Stimulated activated naive CD4-positive, alpha-beta T cell treated with Interleukin-2 at 50 U/mL for 16 hours (primary cell): Measurements from ENCODE around the gene HEBP2.

Experiments
- DNase-seq: peaks from one replicate; lab custom pipeline; 2025; lab: John Stamatoyannopoulos, UW

The HEBP2 gene

DNA sequence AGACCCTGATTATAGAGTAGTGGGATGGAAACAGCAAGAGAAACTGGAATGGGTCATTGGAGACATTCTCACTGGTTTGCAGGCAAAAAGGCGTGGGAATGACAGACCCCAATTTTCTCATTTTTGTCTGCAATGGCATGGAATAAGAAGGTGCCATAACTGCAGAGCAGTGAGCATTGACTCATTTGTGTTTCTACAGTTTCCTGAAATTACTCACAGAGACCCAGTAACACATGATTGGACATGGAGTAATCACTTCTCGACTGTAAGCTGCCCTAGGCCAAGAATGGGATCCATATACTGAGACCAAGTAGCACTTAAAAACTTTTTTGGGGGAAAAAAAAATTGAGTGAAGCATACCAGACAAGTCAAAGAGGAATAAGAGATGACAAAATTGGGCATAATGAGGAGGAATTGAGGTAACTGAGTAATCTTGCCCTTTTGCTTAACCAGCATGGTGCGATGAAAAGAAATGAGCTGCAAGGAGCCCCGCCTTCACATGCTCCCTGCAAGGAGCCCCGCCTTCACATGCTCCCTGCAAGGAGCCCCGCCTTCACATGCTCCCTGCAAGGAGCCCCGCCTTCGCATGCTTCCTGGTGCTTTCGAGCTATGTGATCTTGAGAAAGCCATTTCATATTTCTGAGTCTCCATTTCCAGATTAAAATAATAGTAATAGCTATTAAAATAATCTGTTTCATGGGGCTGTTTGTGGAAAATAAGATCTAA lies 51.1 kb downstream of the HEBP2 start:
- peak; percentile 54 for DNase-seq

DNA sequence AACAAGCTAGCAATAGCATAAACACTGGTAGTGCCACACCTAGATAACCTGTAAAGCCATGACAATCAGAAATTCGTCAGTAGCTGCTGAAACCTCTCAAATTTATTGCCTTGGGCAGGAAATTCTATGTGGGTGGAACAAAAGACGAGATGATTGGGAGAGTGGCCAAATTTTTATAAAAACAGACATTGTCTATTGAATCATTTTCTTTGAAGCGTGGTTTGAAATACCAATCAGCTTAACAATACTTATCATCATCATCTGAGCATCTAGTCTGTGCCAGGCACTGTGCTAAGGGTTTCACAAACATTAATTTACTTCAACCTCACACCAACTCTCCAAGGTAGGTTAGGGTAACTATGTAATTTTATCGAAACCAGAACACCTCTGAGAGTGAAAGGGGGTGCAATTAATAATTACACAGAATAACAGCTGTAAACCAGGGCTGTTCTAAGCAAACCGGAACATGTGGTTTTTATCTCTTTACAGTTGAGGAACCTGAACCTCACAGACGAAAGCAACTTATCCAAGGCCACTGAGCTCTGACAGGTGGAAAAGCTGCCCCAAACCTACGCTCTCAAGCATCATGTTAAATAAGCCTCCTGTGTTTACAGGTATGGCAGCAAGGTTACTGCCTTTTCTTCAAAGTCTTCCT lies 51.9 kb downstream of the HEBP2 start:
- DNase-seq: no peak

DNA sequence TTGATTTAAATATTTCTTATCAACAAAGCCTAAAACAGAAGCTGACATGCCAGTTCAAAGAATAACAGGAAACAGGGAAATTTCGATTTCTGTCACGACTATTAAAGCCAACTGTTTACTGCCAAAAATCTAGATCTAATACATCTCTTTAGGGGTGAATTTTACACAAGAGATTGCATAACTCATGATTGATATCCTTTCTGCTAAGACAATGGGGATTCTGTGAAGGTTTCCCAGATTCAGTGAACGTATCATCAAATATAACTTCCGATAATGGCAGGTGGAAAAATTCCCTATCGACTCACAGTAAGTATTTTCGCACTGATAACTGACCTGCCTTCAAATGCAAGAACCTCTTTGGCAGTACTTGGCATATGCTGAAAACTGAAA lies 52.4 kb downstream of the HEBP2 start:
- no peak for DNase-seq

DNA sequence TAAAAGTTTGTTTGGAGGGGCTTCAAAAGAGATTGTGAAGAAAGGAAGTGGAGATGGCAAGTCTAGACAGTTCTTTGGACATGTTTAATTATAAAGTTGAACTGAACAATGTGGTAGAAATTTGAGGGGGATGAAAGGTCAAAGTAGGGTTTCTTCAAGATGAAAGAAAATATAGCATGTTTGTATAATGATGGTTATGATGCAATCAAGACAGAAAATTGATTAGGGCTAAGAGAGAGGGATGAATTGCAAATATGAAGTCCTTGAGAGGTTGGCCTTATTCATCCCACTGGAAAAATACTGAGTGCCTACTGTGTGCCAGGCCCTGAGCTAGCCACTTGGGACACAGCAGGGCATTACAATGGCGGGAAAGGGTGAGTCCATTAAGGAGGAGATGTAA lies 57.6 kb downstream of the HEBP2 start:
- DNase-seq: no peak

DNA sequence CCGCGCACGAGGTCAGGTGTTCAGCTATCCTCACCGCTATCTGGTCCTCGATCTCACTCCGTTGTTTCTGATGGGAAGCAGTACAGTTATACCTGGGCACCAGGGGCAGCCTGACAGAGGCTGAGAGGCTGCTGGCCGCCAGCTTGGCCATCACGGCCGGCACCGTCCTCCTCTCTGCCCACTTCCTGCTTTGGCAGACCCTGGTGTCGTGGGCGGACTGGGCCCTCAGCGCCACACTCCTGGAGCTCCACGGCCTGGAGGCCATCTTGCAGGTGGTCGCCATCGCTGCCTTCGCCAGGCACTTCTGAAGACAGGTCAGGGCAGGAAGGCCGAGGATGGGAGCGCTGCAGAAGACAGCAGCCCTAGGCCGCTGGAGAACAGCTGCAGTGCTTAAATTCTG lies 60.1 kb downstream of the HEBP2 start:
- no peak for DNase-seq

DNA sequence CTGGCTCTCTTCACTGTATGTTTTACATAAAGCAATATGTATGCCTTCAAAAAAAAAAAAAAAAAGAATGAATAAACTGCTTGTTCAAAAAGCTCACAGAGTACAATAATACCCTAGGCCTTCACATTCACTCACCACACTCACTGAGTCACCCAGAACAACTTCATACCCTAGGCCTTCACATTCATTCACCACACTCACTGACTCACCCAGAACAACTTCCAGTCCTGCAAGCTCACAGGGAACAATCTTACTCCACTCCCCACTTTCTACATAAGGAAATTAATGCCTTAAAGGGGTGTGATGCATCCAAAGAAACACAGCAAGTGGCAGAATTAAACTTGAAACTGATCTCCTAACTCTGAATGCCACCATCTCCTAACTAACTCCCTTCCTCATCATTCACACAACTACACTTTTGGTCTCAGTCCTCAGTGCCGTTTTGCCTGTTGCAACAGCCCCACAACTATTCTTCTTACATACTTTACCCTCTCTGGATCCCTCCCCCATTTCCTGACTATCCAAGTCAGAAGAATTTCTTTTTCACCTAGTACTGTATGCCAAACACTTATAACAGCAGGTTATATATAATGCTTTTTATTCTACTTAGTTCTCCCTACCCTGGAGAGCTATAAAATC lies 61.1 kb downstream of the HEBP2 start:
- DNase-seq: no peak

DNA sequence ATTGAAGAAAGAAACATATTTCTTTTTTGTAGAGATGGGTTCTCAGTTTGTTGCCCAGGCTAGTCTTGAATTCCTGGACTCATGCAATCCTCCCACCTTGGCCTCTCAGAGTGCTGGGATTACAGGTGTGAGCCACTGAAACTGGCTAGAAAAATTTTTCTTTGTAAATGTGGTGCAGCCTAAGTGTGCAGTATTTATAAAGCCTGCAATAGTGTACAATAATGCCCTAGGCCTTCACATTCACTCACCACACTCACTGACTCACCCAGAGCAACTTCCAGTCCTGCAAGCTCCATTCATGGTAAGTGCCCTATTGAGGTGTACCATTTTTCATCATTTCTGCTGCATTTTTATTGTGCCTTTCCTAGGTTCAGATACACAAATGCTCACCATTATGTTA lies 63.9 kb downstream of the HEBP2 start:
- DNase-seq: no peak

DNA sequence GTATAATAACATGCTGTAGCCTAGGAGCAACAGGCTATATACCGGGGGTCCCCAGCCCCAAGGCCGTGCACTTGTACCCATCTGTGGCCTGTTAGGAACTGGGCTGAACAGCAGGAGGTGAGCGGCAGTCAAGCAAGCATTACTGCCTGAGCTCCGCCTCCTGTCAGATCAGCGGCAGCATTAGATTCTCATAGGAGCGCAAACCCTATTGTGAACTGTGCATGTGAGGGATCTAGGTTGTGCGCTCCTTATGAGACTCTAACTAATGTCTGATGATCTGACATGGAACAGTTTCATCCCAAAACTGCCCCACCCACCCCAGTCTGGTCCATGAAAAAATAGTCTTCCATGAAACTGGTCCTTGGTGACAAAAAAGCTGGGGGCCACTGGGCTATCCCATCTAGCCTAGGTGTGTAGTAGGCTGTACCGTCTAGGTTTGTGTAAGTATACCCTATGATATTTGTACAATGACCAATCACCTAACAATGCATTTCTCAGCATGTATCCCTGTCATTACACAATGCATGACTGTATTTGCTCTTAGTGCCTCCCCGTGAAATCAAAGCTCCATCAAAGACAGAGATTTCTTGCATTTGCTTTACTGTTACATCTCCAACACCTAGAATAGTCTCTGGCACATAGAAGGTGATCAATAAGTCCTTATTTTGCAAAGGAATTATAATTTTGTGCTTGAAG lies 64.4 kb downstream of the HEBP2 start:
- no peak for DNase-seq
